A673 (cell line): ENCODE data around the gene SLX4IP. TPM values are rescaled to one million over a fixed set of nuclear protein-coding genes. Genes with fewer than 3 reads are reported as not detected.
A peak's percentile ranks its signal among the peaks of the same experiment; 100 is the strongest.

Experiments
- BruUV-seq: library from RNA; stranded (reverse); fragments of 400-500 nt; replicated peaks from 2 replicates; lab custom pipeline; 2021; lab: Mats Ljungman, UMichigan
- CTCF ChIA-PET: fragments of 300-600 bp; sonication (Branson Sonifier 250); formaldehyde crosslinking; loops from one replicate; lab custom pipeline; 2022; ENCODE audit warnings: antibody characterized with exemption; lab: Charles Lee
- POLR2A ChIA-PET: fragments of 300-600 bp; sonication (Branson Sonifier 250); formaldehyde crosslinking; loops from one replicate; lab custom pipeline; 2022; ENCODE audit warnings: antibody characterized with exemption; ENCODE audit not compliant: low non-redundant PET; lab: Charles Lee
- DNase-seq: peaks from one replicate; pipeline ENCODE4 v3.0.0-alpha.2; 2015; ENCODE audit warnings: low spot score
- H3K27ac ChIP-seq: fragments of 200-600 bp; sonication (generic); 2 replicates; pipeline ENCODE4 v1.5.1; 2016; ENCODE audit warnings: mixed run types, low read depth, mild to moderate bottlenecking, mixed read lengths, antibody characterized with exemption, low read length; ENCODE audit not compliant: poor library complexity, severe bottlenecking
- H3K27me3 ChIP-seq: fragments of 200-600 bp; sonication (generic); replicated peaks from 2 replicates; pipeline ENCODE4 v1.6.1; 2017; ENCODE audit warnings: mixed run types, low read depth, mild to moderate bottlenecking, mixed read lengths, antibody characterized with exemption, low read length; ENCODE audit not compliant: insufficient read depth, poor library complexity
- H3K36me3 ChIP-seq: fragments of 200-600 bp; sonication (generic); 2 replicates; pipeline ENCODE4 v1.6.1; 2016; ENCODE audit warnings: mixed run types, mild to moderate bottlenecking, mixed read lengths, antibody characterized with exemption, low read length; ENCODE audit not compliant: insufficient read depth, poor library complexity, severe bottlenecking
- H3K4me1 ChIP-seq: fragments of 200-600 bp; sonication (generic); 2 replicates; pipeline ENCODE4 v1.6.1; 2017; ENCODE audit warnings: mixed run types, mild to moderate bottlenecking, mixed read lengths, antibody characterized with exemption, low read length; ENCODE audit not compliant: insufficient read depth, poor library complexity, severe bottlenecking
- H3K4me3 ChIP-seq: fragments of 200-600 bp; sonication (generic); 2 replicates; pipeline ENCODE4 v1.5.1; 2016; ENCODE audit warnings: low read depth, mixed run types, mild to moderate bottlenecking, mixed read lengths, low read length; ENCODE audit not compliant: poor library complexity, severe bottlenecking
- H3K9me3 ChIP-seq: fragments of 200-600 bp; sonication (generic); 2 replicates; pipeline ENCODE4 v1.6.1; 2016; ENCODE audit warnings: mixed run types, low read depth, mild to moderate bottlenecking, mixed read lengths, antibody characterized with exemption, low read length; ENCODE audit not compliant: poor library complexity, severe bottlenecking
- EZH2 ChIP-seq: fragments of 200-600 bp; sonication (generic); IDR thresholded peaks from 2 replicates; pipeline ENCODE4 v1.6.1; 2017; ENCODE audit warnings: borderline replicate concordance, low read depth, mild to moderate bottlenecking, mixed read lengths, antibody characterized with exemption, low read length; ENCODE audit not compliant: poor library complexity, severe bottlenecking
- intact Hi-C: fragments of 100-400 bp; cut with micrococcal nuclease; formaldehyde crosslinking; loops from one replicate; pipeline ENCODE4 v1.10.0; 2022; ENCODE audit not compliant: unreplicated experiment
- total RNA-seq: library from RNA; stranded (reverse); gene quantifications from 2 replicates; pipeline ENCODE4 v1.2.3, GENCODE V29; 2021
- TF ChIP-seq, protein P1 (sequence below): fragments of 300-800, 200-600 bp; sonication (generic); conservative IDR thresholded peaks from 2 replicates; pipeline ENCODE4 v1.5.1; 2017; ENCODE audit warnings: low read depth, mild to moderate bottlenecking, antibody characterized with exemption, low read length, moderate library complexity, mixed read lengths

SLX4IP gene
- total RNA-seq, 1 experiment from 2014 or later: 9.8 TPM

DNA sequence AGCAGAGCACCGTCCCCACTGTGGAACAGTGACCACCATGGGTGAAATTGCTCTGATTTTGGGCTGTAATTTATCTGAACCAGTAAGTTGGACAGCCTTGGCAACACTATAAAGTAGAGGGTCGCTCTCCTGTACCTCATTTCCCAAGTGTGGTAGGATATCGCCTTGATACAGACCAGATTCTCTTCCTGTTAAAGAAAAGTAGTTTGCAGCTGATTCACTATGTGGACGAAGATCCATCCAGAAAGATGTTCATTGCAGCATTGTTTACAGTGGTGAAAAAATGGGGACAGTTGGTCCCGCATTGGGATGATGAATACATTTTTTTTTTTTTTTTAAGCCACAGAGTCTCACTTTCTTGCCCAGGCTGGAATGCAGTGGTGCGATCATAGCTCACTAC is 74.3 kb downstream of the SLX4IP start:
- Histone ChIP-seq H3K4me1 (peaks cover 81% of the 10 kb centered on the region), H3K4me3 (no peak overlapping the region), H3K27ac (peak overlapping the region; percentile 76), H3K9me3 (no peaks in the 10 kb centered on the region), H3K36me3 (no peaks in the 10 kb centered on the region), H3K27me3 (no peaks in the 10 kb centered on the region)
- TF ChIP-seq, protein P1, sequence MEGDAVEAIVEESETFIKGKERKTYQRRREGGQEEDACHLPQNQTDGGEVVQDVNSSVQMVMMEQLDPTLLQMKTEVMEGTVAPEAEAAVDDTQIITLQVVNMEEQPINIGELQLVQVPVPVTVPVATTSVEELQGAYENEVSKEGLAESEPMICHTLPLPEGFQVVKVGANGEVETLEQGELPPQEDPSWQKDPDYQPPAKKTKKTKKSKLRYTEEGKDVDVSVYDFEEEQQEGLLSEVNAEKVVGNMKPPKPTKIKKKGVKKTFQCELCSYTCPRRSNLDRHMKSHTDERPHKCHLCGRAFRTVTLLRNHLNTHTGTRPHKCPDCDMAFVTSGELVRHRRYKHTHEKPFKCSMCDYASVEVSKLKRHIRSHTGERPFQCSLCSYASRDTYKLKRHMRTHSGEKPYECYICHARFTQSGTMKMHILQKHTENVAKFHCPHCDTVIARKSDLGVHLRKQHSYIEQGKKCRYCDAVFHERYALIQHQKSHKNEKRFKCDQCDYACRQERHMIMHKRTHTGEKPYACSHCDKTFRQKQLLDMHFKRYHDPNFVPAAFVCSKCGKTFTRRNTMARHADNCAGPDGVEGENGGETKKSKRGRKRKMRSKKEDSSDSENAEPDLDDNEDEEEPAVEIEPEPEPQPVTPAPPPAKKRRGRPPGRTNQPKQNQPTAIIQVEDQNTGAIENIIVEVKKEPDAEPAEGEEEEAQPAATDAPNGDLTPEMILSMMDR: no peak
- TF ChIP-seq EZH2: no peak
- no peak for DNase-seq
- intact Hi-C loops: no loop called here
- CTCF ChIA-PET: no interaction called here
- no TSS peak for BruUV-seq
- POLR2A ChIA-PET: no interaction called here

DNA sequence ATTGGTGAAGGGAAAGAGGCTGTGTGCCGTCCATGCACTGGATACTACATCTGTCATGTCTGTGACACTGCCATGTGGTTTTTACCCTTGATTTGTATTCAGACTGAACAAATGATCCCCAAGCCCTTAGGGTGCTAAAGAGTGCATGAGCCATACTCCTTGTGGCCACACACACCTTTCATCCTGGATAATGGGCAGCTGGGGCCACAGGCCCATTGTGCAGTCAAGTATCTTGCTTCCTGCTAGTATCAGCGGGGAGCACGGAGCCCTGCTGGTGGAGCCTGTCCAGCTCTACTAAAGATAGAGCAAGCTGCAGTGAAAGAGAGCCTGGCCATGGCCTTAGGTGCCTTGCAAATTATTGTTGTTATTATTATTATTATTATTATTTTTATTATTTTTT is 75.1 kb downstream of the SLX4IP start:
- BruUV-seq: no TSS peak
- H3K4me3 ChIP-seq: no peak overlapping the region
- no peaks in the 10 kb centered on the region for H3K36me3 ChIP-seq
- peaks cover 81% of the 10 kb centered on the region for H3K4me1 ChIP-seq
- no peak for TF ChIP-seq EZH2
- TF ChIP-seq, protein P1: no peak
- H3K27ac ChIP-seq: no peak overlapping the region
- no peak for DNase-seq
- POLR2A ChIA-PET: no interaction called here
- H3K27me3 ChIP-seq: no peaks in the 10 kb centered on the region
- intact Hi-C loops: no loop called here
- H3K9me3 ChIP-seq: no peaks in the 10 kb centered on the region
- CTCF ChIA-PET: no interaction called here

DNA sequence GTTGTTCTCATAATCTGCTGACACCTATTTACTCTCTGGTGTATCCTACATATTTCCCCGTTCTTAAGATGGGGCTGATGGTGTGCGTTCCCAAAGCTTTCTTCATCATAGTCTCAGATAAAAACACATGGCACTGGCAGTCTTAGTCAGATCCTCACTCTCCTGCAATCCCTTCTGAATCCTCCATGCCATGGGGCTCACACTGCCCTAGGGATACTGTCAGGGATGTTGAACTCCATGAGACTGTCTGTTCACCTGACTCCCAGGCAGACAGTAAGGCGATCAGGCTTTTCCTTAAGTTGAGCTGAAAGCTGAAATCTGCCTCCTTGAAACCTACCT is 76.0 kb downstream of the SLX4IP start:
- TF ChIP-seq, protein P1: no peak
- TF ChIP-seq EZH2: no peak
- H3K4me3 ChIP-seq: no peak overlapping the region
- BruUV-seq: TSS peak; percentile 97
- DNase-seq: no peak
- H3K4me1 ChIP-seq: peaks cover 81% of the 10 kb centered on the region
- H3K27me3 ChIP-seq: no peaks in the 10 kb centered on the region
- intact Hi-C loops: no loop called here
- no peaks in the 10 kb centered on the region for H3K36me3 ChIP-seq
- CTCF ChIA-PET: interaction anchor here (0.5 kb wide), 1 partner anchor 108 kb away, joined by 4 read pairs; no protein-coding TSS in a partner anchor
- peak overlapping the region; percentile 80 for H3K27ac ChIP-seq
- POLR2A ChIA-PET: no interaction called here
- no peaks in the 10 kb centered on the region for H3K9me3 ChIP-seq
